GM19397 (cell line): Measurements from ENCODE around the gene PPY.
"Not testable (repeated sequence)": the region's sequence is repeated elsewhere in the genome, so short reads cannot be mapped to it uniquely, and the experiment has no call there.

ENCODE experiments used
- ATAC-seq: cut with Tn5 transposase; IDR thresholded peaks from one replicate; pipeline ENCODE4 v1.9.1; 2021; ENCODE audit warnings: mild to moderate bottlenecking, moderate library complexity; ENCODE audit not compliant: unreplicated experiment

Gene PPY

DNA sequence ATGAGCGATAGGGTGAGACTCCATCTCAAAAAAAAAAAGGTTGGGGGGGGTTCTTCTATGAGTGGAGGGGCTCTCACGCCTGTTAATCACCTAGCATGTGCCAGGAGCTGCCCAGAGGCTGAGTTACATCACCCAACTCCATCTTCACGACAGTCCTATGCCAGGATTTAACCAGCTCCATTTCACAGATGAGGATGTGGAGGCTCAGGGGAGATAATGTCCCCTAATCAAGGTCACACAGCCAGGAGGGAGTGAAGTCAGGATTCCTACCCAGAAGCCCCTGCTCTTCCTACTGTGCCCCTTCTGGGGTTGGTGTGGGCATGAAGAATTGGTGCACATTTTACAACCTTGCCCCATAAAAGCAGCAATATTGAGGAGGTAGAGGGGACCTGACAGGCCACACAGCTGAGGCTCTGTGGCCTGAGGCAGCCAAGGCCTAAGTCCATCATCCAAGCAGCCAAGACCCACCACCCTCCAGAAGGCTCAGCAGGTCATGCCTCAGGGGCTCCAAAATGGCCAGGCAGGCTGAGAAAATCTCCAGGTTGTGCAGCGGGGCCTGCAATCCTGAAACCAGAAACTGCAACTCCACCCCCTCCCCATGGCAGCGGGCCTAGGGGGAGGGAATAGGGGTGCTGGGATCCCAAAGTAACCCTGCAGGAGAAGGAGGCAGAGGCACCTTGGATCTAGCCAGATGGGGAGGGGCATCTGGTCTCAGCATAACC is 6.9 kb downstream of the PPY start:
- no peak for ATAC-seq

GRCh38 chr17:43932923-43933322 is 9.4 kb downstream of the PPY start:
- ATAC-seq: no peak

DNA sequence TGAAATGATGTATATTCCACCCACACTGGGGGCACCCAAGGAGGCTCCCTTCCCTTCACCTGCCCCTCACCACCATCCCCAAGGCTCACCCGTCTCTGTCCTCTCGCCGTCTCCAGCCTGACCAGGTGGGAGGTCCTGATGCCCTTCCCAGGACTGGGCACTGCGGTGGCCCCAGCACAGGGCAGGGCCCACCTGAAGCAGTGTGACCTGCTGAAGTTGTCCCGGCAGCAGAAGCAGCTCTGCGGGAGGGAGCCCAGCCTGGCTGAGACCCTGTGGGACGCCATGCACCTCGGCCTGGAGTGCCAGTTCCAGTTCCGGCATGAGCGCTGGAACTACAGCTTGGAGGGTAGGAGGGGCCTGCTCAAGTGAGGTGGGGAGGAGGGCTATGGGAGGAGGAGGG is 9.9 kb downstream of the PPY start:
- ATAC-seq: no peak

- ATAC-seq: no peak
These were observed 11.2 kb downstream of the PPY start for GRCh38 chr17:43931062-43931571.

GRCh38 chr17:43928609-43929008 is 13.7 kb downstream of the PPY start:
- ATAC-seq: no peak

GRCh38 chr17:43927929-43928328 is 14.3 kb downstream of the PPY start:
- not testable (repeated sequence) for ATAC-seq

DNA sequence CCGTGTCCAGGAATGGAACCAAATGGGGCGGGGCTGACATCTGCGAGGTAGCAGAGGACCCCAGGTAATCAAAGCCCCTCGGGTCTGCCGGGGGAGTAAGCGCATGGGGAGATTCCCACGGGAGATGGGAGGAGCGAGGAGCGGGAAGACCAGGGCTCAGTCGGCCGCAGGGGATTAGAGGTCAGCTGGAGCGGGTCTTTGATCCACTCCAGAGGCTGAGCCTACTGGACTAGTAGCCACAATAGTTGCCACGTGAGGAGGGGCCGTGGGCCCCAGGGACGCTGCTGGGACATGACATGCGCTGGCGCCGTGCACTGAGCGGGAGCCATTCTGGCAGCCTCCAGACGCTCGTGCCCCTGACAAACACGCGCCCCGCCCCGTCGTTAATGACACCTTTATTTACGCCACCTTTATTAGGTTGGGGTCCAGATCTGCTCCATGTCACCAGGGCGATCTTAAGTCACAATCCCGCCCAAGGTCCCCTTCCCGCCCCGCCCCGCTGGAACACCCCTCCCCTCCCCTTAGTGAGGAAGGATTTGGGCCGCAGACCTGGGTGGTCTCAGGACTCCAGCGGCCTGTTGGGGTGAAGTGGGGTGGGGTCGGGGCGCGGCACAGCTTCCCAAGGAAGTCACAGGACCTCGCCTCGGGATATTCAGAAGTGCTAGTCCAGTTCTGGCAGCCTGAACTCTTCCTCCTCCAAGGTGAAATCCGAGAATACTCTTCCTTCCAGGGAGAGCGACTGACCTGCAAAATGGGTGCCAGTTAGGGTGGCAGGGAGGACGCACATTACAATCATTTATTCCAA is 15.0 kb downstream of the PPY start:
- ATAC-seq: no peak

GRCh38 chr17:43924558-43924957 is 17.7 kb downstream of the PPY start:
- ATAC-seq: no peak

DNA sequence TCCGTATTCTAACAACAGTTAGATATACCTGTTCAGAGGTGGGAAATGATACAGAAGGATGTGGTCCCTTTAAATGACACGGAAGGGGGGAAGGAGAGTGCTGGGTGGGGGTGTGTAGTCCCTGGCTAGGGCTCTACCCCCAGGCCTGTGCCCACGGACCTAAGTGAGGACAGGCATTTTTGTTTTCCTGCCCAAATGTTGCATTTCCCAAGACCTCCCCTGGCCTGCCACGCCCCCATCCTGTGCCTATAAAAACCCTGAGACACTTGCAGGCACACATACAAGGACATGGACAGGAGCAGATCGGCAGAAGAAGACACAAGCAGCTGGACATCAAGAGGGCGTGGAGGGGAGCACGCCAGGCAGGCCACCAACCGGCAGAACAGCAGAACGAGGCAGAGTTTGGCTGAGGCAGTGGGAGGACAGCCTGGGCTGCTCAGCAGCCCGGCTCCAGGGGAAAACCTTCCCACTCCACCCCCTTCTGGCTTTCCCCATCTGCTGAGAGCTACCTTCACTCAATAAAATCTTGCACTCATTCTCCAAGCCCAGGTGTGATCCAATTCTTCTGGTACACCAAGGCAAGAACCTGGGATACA is 21.7 kb downstream of the PPY start:
- ATAC-seq: no peak

DNA sequence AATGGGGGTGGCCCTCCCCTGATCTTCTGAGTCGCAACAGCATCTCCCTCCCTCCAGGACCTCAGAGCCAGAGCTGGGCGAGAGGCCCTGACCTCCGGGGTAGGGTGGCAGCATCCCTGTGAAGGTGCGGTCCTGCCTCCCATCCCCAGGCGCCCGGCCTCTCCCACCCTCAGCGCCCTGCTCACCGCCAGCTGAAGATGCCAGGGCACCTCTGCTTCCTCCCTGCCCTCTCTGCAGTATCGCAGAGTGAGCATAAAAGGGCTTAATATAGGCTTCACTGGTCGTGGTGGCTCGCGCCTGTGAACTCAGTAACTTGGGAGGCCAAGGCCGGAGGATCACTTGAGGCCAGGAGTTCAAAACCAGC is 24.3 kb downstream of the PPY start:
- no peak for ATAC-seq

DNA sequence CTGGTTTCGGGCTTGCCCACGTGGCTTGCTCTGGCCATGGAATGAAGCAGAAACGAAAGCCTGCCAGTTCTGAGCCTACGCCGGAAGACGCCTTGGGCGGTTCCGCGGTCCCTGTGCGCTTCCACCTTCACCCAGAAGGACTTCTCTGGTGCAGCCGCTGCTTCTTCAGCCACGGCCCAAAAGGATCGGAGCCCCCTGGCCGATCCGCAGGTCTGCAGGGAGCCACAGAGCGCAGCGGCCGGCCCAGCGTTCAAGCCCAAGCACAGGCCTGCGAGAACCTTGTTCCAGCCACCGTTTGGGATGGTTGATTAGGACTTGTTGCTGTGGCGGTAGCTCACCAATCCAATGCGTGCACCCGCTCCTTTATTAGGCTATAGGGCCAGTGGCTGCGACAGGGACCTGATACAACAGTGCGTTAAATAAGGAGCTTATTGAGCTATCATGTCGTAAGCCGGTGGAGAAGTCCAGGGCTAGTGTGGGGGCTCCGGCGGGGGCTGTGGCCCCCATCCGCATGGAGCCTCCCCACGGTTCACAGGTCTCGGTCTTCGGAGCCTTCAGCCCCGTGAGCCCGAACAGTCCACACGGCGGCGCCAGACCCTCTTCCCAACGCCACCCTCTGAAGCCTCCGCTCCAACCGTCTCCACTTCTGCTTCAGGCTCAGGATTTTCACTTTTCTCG is 24.8 kb downstream of the PPY start:
- ATAC-seq: no peak

DNA sequence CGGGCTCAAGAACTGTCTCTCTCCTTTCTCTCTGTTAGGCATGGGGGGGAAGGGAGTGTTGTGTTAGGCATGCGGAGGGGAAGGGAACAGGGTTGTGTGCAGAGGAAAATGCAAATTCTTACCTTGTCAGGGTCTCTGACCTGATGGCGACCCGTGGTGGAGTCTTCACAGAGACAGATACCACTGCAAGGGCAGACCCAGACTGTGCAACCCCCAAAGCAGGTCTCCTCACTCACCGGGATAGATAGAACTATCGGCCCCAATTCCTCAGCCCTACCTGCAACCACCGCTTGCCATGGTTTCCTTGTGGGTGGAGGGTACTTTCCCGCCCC is 25.3 kb downstream of the PPY start:
- no peak for ATAC-seq

DNA sequence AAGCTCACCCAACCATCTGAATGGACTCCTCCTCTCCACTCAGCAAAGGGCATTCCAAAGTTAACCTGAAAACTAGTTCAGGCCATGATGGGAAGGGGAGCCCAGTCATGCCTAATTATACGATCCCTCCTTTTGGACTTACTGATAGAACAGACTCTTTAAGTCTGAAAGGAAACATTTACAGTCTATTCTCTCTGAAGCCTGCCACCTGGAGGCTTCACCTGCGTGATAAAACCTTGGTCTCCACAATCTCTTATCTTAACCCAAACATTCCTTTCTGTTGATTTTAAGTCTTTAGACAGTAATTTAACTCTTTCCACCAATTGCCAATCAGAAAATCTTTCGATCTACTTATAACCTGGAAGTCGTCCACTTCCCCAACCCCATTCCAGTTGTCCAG is 25.9 kb downstream of the PPY start:
- ATAC-seq: no peak

GRCh38 chr17:43915559-43915958 is 26.7 kb downstream of the PPY start:
- no peak for ATAC-seq

DNA sequence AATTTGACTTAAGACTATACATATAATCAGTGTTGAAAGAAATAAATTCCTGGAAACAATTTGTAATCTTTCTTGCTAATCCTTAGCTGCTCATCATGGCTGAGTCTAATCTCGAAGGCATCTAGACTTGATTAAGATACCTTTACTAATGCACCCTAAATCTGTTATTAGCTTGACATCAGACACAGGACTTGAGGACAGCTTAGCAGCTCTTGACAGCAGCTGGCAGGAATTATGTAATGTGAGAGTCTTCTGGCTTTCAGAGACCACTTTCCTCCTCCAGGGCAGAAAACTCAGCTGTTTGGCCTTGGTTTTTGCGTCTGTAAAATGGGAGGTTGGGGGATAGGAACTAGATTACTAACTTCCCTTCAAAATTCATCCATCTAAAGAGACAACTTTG is 27.8 kb downstream of the PPY start:
- ATAC-seq: no peak

- no peak for ATAC-seq
These were observed 28.7 kb downstream of the PPY start for GRCh38 chr17:43913584-43913983.

GRCh38 chr17:43912635-43913304 is 29.5 kb downstream of the PPY start:
- ATAC-seq: no peak

DNA sequence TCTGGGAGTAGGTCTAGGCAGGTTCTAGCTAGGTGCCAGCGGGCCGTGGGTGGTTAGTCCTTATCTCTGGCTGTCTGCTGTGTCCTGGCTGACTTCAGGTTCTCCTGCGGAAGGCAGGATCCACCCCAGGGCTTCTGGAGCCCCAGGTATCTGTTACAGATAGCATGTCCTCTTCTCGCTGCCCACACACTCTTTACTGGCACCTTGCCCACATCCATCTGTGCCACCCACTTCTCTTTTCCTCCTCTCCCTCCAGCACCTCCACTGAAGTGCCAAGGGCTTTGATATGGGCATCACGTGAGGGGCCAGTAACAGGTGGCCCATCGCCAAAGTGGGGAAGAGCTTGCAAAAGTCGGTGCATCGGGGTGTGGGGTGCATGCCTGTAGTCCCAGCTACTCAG is 30.4 kb downstream of the PPY start:
- no peak for ATAC-seq

- ATAC-seq: no peak
These were observed 32.6 kb downstream of the PPY start for GRCh38 chr17:43909537-43910231.

- ATAC-seq: no peak
These were observed 34.1 kb downstream of the PPY start for GRCh38 chr17:43907998-43908721.
